Neural progenitor cell (in vitro differentiated cells): ENCODE data around the gene NDRG3. TPM values are rescaled to one million over a fixed set of nuclear protein-coding genes. Genes with fewer than 3 reads are reported as not detected.

Experiments
- DNase-seq: peaks from one replicate; pipeline ENCODE4 v3.0.0-alpha.2; 2016; ENCODE audit warnings: low spot score
- H2AFZ ChIP-seq: fragments of 200-600 bp; sonication (generic); replicated peaks from 2 replicates; pipeline ENCODE4 v1.6.1; 2016; ENCODE audit warnings: antibody characterized with exemption
- H3F3A ChIP-seq: fragments of 200-600 bp; sonication (generic); 2 replicates; pipeline ENCODE4 v1.6.1; 2016; ENCODE audit warnings: antibody characterized with exemption, low read depth
- H3K27ac ChIP-seq: fragments of 200-600 bp; sonication (generic); 2 replicates; pipeline ENCODE4 v1.5.1; 2016; ENCODE audit warnings: mild to moderate bottlenecking
- H3K27me3 ChIP-seq: fragments of 200-600 bp; sonication (generic); 2 replicates; pipeline ENCODE4 v1.6.1; 2016; ENCODE audit warnings: mild to moderate bottlenecking, moderate library complexity
- H3K36me3 ChIP-seq: fragments of 200-600 bp; sonication (generic); 2 replicates; pipeline ENCODE4 v1.5.1; 2016
- H3K4me1 ChIP-seq: fragments of 200-600 bp; sonication (generic); 2 replicates; pipeline ENCODE4 v1.6.1; 2016; ENCODE audit warnings: mixed run types
- H3K4me2 ChIP-seq: fragments of 200-600 bp; sonication (generic); 2 replicates; pipeline ENCODE4 v1.6.1; 2016
- H3K4me3 ChIP-seq: fragments of 200-600 bp; sonication (generic); 2 replicates; pipeline ENCODE4 v1.5.1; 2016
- H3K79me2 ChIP-seq: fragments of 200-600 bp; sonication (generic); 2 replicates; pipeline ENCODE4 v1.6.1; 2016; ENCODE audit warnings: low read depth
- H3K9ac ChIP-seq: fragments of 200-600 bp; sonication (generic); 2 replicates; pipeline ENCODE4 v1.6.1; 2016
- H3K9me3 ChIP-seq: fragments of 200-600 bp; sonication (generic); 2 replicates; pipeline ENCODE4 v1.5.1; 2016; ENCODE audit warnings: low read depth
- H4K20me1 ChIP-seq: fragments of 200-600 bp; sonication (generic); 2 replicates; pipeline ENCODE4 v1.6.1; 2016; ENCODE audit warnings: low read depth
- H3K27ac Mint-ChIP-seq: 3 replicates; pipeline ENCODE4 v1.8.0; 2021; ENCODE audit warnings: mixed read lengths
- H3K27me3 Mint-ChIP-seq: 2 replicates; pipeline ENCODE4 v1.8.0; 2022; ENCODE audit warnings: low read depth, mild to moderate bottlenecking, inconsistent platforms, moderate library complexity, mixed read lengths; ENCODE audit not compliant: insufficient read depth
- H3K36me3 Mint-ChIP-seq: 3 replicates; pipeline ENCODE4 v1.8.0; 2021; ENCODE audit warnings: mixed read lengths
- H3K4me1 Mint-ChIP-seq: 3 replicates; pipeline ENCODE4 v1.8.0; 2021; ENCODE audit warnings: mixed read lengths
- H3K4me3 Mint-ChIP-seq: 3 replicates; pipeline ENCODE4 v1.8.0; 2021; ENCODE audit warnings: mild to moderate bottlenecking, moderate library complexity, mixed read lengths
- H3K9me3 Mint-ChIP-seq: 3 replicates; pipeline ENCODE4 v1.8.0; 2020; ENCODE audit warnings: mixed read lengths
- EZH2 ChIP-seq: fragments of 200-600 bp; sonication (generic); IDR thresholded peaks from 2 replicates; pipeline ENCODE4 v1.6.1; 2017; ENCODE audit warnings: antibody characterized with exemption, mild to moderate bottlenecking, moderate library complexity
- EZH2phosphoT487 ChIP-seq: fragments of 200-600 bp; sonication (generic); IDR thresholded peaks from 2 replicates; pipeline ENCODE4 v1.6.1; 2017; ENCODE audit warnings: antibody characterized with exemption
- total RNA-seq: library from RNA; depleted of rRNA; stranded (reverse); fragments of >200 nt; gene quantifications from 2 replicates; pipeline ENCODE4 v1.2.3, GENCODE V29; 2015; ENCODE audit warnings: low replicate concordance
- TF ChIP-seq, protein P1 (sequence below): fragments of 200-600 bp; sonication (generic); IDR thresholded peaks from 2 replicates; pipeline ENCODE4 v1.5.1; 2017; ENCODE audit warnings: antibody characterized with exemption, mild to moderate bottlenecking

NDRG3 gene
- total RNA-seq, 1 donor from 2014 or later: 25.3 TPM

- H3K4me3 Mint-ChIP-seq: no peak overlapping the region
- Histone ChIP-seq H3K79me2 (no peaks in the 10 kb centered on the region), H4K20me1 (no peaks in the 10 kb centered on the region), H3K4me2 (no peak overlapping the region), H3F3A (peaks cover 5% of the 10 kb centered on the region), H3K27ac (no peak overlapping the region), H3K27me3 (no peaks in the 10 kb centered on the region), H3K4me1 (no peaks in the 10 kb centered on the region), H3K9ac (no peak overlapping the region), H3K36me3 (no peaks in the 10 kb centered on the region), H3K4me3 (no peak overlapping the region), H3K9me3 (no peaks in the 10 kb centered on the region), H2AFZ (no peak overlapping the region)
- H3K27me3 Mint-ChIP-seq: no peaks in the 10 kb centered on the region
- no peaks in the 10 kb centered on the region for H3K4me1 Mint-ChIP-seq
- peaks cover 6% of the 10 kb centered on the region for H3K36me3 Mint-ChIP-seq
- no peaks in the 10 kb centered on the region for H3K9me3 Mint-ChIP-seq
- H3K27ac Mint-ChIP-seq: no peak overlapping the region
- no peak for DNase-seq
- TF ChIP-seq, protein P1, sequence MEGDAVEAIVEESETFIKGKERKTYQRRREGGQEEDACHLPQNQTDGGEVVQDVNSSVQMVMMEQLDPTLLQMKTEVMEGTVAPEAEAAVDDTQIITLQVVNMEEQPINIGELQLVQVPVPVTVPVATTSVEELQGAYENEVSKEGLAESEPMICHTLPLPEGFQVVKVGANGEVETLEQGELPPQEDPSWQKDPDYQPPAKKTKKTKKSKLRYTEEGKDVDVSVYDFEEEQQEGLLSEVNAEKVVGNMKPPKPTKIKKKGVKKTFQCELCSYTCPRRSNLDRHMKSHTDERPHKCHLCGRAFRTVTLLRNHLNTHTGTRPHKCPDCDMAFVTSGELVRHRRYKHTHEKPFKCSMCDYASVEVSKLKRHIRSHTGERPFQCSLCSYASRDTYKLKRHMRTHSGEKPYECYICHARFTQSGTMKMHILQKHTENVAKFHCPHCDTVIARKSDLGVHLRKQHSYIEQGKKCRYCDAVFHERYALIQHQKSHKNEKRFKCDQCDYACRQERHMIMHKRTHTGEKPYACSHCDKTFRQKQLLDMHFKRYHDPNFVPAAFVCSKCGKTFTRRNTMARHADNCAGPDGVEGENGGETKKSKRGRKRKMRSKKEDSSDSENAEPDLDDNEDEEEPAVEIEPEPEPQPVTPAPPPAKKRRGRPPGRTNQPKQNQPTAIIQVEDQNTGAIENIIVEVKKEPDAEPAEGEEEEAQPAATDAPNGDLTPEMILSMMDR: no peak
- TF ChIP-seq EZH2phosphoT487: no peak
Measured at GRCh38 chr20:36663031-36663430, 82.9 kb downstream of the NDRG3 start.

DNA sequence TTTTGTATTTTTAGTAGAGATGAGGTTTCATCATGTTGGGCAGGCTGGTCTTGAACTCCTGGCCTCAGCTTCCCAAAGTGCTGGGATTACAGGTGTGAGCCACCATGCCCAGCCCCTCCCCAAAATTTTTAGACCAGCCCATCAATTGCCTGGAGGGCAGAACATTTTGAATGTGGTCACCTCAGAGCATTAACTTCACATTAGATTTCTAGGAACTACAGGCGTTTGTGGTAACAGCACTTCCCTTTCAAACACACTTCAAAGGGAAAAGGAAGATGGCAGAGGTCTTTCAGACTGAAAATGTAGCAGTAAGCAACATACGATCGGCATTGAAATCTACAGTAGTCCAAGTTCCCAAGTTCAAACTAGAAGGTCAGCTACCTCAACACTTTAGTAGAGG lies 87.6 kb downstream of the NDRG3 start:
- Mint-ChIP-seq H3K4me1 (no peaks in the 10 kb centered on the region), H3K27me3 (no peaks in the 10 kb centered on the region), H3K4me3 (no peak overlapping the region), H3K36me3 (peaks cover 8% of the 10 kb centered on the region), H3K27ac (no peak overlapping the region), H3K9me3 (no peaks in the 10 kb centered on the region)
- no peak for DNase-seq
- Histone ChIP-seq H3K27ac (no peak overlapping the region), H2AFZ (no peak overlapping the region), H3K9ac (no peak overlapping the region), H3K27me3 (no peaks in the 10 kb centered on the region), H3K4me2 (no peak overlapping the region), H3K9me3 (no peaks in the 10 kb centered on the region), H4K20me1 (no peaks in the 10 kb centered on the region), H3F3A (no peaks in the 10 kb centered on the region), H3K79me2 (no peaks in the 10 kb centered on the region), H3K4me1 (peaks cover 4% of the 10 kb centered on the region), H3K36me3 (no peaks in the 10 kb centered on the region), H3K4me3 (no peak overlapping the region)
- TF ChIP-seq, protein P1: no peak
- TF ChIP-seq EZH2: no peak
- TF ChIP-seq EZH2phosphoT487: no peak

- peak overlapping the region; percentile 2 for H3K27ac Mint-ChIP-seq
Measured at GRCh38 chr20:36656733-36657132, 89.2 kb downstream of the NDRG3 start.

More at GRCh38 chr20:36656733-36657132, 89.2 kb downstream of the NDRG3 start:
- Histone ChIP-seq H3K9ac (no peak overlapping the region), H3F3A (no peaks in the 10 kb centered on the region), H3K4me1 (peaks cover 4% of the 10 kb centered on the region), H4K20me1 (no peaks in the 10 kb centered on the region), H3K27me3 (no peaks in the 10 kb centered on the region), H3K4me3 (no peak overlapping the region), H2AFZ (no peak overlapping the region), H3K9me3 (no peaks in the 10 kb centered on the region), H3K79me2 (no peaks in the 10 kb centered on the region), H3K4me2 (no peak overlapping the region), H3K36me3 (no peaks in the 10 kb centered on the region), H3K27ac (no peak overlapping the region)
- Mint-ChIP-seq H3K36me3 (peaks cover 11% of the 10 kb centered on the region), H3K9me3 (no peaks in the 10 kb centered on the region), H3K4me3 (no peak overlapping the region), H3K4me1 (no peaks in the 10 kb centered on the region), H3K27me3 (no peaks in the 10 kb centered on the region)
- TF ChIP-seq EZH2phosphoT487 (no peak), EZH2 (no peak)
- TF ChIP-seq, protein P1: no peak
- DNase-seq: no peak
